HepG2 (cell line): Measurements from ENCODE around the gene WDHD1. TPM values are rescaled to one million over a fixed set of nuclear protein-coding genes. Genes with fewer than 3 reads are reported as not detected.
A peak's percentile ranks its signal among the peaks of the same experiment; 100 is the strongest.

Experiments
- DNMT3B ChIP-seq: conservative IDR thresholded peaks from 2 replicates; pipeline ENCODE4 v1.6.1; 2016; ENCODE audit warnings: missing biosample characterization, control low read depth
- FOXA3 ChIP-seq: IDR thresholded peaks from 2 replicates; pipeline ENCODE4 v1.6.1; 2016; ENCODE audit warnings: missing genetic modification reagents, missing compliant biosample characterization
- IRX3 ChIP-seq: sonication (generic); formaldehyde crosslinking; IDR thresholded peaks from 2 replicates; pipeline ENCODE4 v1.8.1; 2023; ENCODE audit warnings: mild to moderate bottlenecking, low read depth, missing genetic modification reagents, borderline replicate concordance
- KLF15 ChIP-seq: sonication (generic); formaldehyde crosslinking; IDR thresholded peaks from 2 replicates; pipeline ENCODE4 v1.8.1; 2023; ENCODE audit warnings: borderline replicate concordance, mild to moderate bottlenecking, inconsistent platforms, missing genetic modification reagents, mixed read lengths
- MATR3 ChIP-seq: sonication (generic); formaldehyde crosslinking; IDR thresholded peaks from 2 replicates; pipeline ENCODE4 v1.4.0; 2020; ENCODE audit warnings: missing genetic modification reagents
- MIXL1 ChIP-seq: IDR thresholded peaks from 2 replicates; pipeline ENCODE4 v1.6.1; 2016
- MXI1 ChIP-seq: IDR thresholded peaks from 3 replicates; pipeline ENCODE4 v1.6.1; 2012; ENCODE audit warnings: low read depth, low read length, inconsistent platforms, borderline replicate concordance
- NFKBIZ ChIP-seq: IDR thresholded peaks from 2 replicates; pipeline ENCODE4 v1.6.1; 2018; ENCODE audit warnings: missing genetic modification reagents, missing compliant biosample characterization
- NFYB ChIP-seq: sonication (generic); formaldehyde crosslinking; IDR thresholded peaks from 2 replicates; pipeline ENCODE4 v1.4.0; 2020; ENCODE audit warnings: missing genetic modification reagents
- PAWR ChIP-seq: sonication (generic); formaldehyde crosslinking; IDR thresholded peaks from 2 replicates; pipeline ENCODE4 v1.4.0; 2020; ENCODE audit warnings: missing genetic modification reagents, mild to moderate bottlenecking, borderline replicate concordance
- SCMH1 ChIP-seq: sonication (generic); formaldehyde crosslinking; IDR thresholded peaks from 2 replicates; pipeline ENCODE4 v1.9.0; 2021; ENCODE audit warnings: missing genetic modification reagents, mild to moderate bottlenecking, borderline replicate concordance
- TP53 ChIP-seq: sonication (generic); formaldehyde crosslinking; conservative IDR thresholded peaks from 2 replicates; pipeline ENCODE4 v1.4.0; 2020; ENCODE audit warnings: missing genetic modification reagents
- ZNF546 ChIP-seq: sonication (generic); formaldehyde crosslinking; conservative IDR thresholded peaks from 2 replicates; pipeline ENCODE4 v1.8.1; 2023; ENCODE audit warnings: mild to moderate bottlenecking, missing genetic modification reagents
- ZNF891 ChIP-seq: sonication (generic); formaldehyde crosslinking; IDR thresholded peaks from 2 replicates; pipeline ENCODE4 v1.5.0; 2020; ENCODE audit warnings: mild to moderate bottlenecking, missing genetic modification reagents
- polyA plus RNA-seq, 8 experiments: library from polyadenylated mRNA; depleted of rRNA in 3 of 8; stranded (reverse) in 7 of 8; unstranded in 1 of 8; fragments of >200 nt; fragmentation: Illumina TruSeq in 4 of 8; extraction: Trizol in 4 of 8; gene quantifications; 2 replicates each; pipeline versions ENCODE4 v1.2.1 to v1.2.3, GENCODE V29; 2011 to 2016; ENCODE audit warnings: low read depth in 4 of 8, missing spikeins in 1 of 8, mixed read lengths in 1 of 8; ENCODE audit not compliant: insufficient read depth in 1 of 8
- total RNA-seq, 5 experiments: library from RNA; depleted of rRNA; stranded (reverse); fragments of >200 nt; fragmentation: Illumina TruSeq; extraction: Trizol; gene quantifications; 2 replicates each; pipeline ENCODE4 v1.2.3, GENCODE V29; 2016; ENCODE audit warnings: low read depth in 1 of 5
- TF ChIP-seq, protein P1 (sequence below): sonication (generic); formaldehyde crosslinking; IDR thresholded peaks from 2 replicates; pipeline ENCODE4 v1.4.0; 2020; ENCODE audit warnings: missing genetic modification reagents
- TF ChIP-seq, protein P2 (sequence below): sonication (generic); formaldehyde crosslinking; IDR thresholded peaks from 2 replicates; pipeline ENCODE4 v1.4.0; 2020; ENCODE audit warnings: missing genetic modification reagents
- TF ChIP-seq, protein P3 (sequence below): sonication (generic); formaldehyde crosslinking; IDR thresholded peaks from 2 replicates; pipeline ENCODE4 v1.5.0; 2020; ENCODE audit warnings: missing genetic modification reagents
- TF ChIP-seq, protein P4 (sequence below): sonication (generic); formaldehyde crosslinking; IDR thresholded peaks from 2 replicates; pipeline ENCODE4 v1.5.0; 2020; ENCODE audit warnings: missing genetic modification reagents
- TF ChIP-seq, protein P5 (sequence below): sonication (generic); formaldehyde crosslinking; IDR thresholded peaks from 2 replicates; pipeline ENCODE4 v1.4.0; 2020; ENCODE audit warnings: missing genetic modification reagents
- TF ChIP-seq, protein P6 (sequence below): sonication (generic); formaldehyde crosslinking; conservative IDR thresholded peaks from 2 replicates; pipeline ENCODE4 v1.8.0; 2022; ENCODE audit warnings: mild to moderate bottlenecking, moderate library complexity, missing genetic modification reagents

The WDHD1 gene
- total and polyA plus RNA-seq, 2 of the 13 experiments (the other 11 are each of a cell fraction or from before 2014, with no cell fraction given): 5.5 to 27.5 TPM

DNA sequence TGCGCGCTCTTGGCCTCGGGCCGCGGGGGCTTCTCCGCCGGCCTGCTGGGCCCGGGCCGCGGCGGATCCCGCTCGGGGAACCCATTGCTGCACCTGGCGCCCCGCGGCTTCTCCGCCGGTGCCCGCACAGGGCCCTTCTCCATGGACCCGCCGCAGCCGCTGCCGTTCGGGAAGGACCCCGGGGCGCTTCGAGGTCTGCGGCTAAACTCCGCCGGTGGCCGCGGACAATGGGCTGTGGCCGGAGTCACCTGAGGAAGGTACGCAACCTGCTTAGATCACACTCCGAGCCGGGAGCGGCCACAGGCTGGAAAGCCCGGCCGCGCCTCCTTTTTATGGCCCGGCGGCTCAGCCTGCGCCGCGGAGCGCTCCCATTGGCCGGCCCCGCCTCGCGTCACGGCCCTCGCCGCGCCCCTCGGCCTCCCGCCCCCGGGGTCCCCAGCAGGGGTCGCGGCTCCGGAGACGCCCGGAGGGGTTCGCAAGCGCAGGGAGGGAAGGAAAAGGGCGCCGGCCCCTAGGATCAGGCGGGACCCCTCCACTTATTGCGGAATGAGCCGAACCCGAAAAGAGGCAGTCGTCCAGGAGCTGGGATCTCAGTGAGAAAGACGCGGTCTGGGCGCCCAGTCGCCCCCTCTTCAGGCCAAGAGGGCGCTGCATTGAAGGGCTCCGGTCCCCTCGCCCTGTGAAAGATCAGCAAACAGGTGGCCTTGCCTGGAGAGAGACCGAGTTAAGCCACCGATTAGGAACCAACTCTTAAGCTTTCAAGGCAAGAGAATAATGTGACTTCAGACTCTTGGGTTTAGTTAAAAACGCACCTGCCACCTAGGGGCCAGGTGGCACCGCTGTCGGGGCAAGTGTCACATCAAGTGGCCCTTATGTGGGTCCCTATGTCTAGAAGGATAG, 124.1 kb downstream of the WDHD1 start, which contains the start of gene GCH1 (continued):
- TF ChIP-seq, protein P1, sequence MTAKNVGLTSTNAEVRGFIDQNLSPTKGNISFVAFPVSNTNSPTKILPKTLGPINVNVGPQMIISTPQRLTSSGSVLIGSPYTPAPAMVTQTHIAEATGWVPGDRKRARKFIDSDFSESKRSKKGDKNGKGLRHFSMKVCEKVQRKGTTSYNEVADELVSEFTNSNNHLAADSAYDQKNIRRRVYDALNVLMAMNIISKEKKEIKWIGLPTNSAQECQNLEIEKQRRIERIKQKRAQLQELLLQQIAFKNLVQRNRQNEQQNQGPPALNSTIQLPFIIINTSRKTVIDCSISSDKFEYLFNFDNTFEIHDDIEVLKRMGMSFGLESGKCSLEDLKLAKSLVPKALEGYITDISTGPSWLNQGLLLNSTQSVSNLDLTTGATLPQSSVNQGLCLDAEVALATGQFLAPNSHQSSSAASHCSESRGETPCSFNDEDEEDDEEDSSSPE (CRISPR knock-in tag): peak; percentile 69; the same call in 1 of the 2 replicates
- TF ChIP-seq, protein P2, sequence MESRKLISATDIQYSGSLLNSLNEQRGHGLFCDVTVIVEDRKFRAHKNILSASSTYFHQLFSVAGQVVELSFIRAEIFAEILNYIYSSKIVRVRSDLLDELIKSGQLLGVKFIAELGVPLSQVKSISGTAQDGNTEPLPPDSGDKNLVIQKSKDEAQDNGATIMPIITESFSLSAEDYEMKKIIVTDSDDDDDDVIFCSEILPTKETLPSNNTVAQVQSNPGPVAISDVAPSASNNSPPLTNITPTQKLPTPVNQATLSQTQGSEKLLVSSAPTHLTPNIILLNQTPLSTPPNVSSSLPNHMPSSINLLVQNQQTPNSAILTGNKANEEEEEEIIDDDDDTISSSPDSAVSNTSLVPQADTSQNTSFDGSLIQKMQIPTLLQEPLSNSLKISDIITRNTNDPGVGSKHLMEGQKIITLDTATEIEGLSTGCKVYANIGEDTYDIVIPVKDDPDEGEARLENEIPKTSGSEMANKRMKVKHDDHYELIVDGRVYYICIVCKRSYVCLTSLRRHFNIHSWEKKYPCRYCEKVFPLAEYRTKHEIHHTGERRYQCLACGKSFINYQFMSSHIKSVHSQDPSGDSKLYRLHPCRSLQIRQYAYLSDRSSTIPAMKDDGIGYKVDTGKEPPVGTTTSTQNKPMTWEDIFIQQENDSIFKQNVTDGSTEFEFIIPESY (CRISPR knock-in tag): no peak
- TF ChIP-seq TP53 (CRISPR knock-in tag): no peak
- peak; percentile 27; the same call in 1 of the 3 replicates for TF ChIP-seq MXI1
- TF ChIP-seq ZNF546 (CRISPR knock-in tag): peak; percentile 73; the same call in 1 of the 2 replicates
- TF ChIP-seq, protein P3, sequence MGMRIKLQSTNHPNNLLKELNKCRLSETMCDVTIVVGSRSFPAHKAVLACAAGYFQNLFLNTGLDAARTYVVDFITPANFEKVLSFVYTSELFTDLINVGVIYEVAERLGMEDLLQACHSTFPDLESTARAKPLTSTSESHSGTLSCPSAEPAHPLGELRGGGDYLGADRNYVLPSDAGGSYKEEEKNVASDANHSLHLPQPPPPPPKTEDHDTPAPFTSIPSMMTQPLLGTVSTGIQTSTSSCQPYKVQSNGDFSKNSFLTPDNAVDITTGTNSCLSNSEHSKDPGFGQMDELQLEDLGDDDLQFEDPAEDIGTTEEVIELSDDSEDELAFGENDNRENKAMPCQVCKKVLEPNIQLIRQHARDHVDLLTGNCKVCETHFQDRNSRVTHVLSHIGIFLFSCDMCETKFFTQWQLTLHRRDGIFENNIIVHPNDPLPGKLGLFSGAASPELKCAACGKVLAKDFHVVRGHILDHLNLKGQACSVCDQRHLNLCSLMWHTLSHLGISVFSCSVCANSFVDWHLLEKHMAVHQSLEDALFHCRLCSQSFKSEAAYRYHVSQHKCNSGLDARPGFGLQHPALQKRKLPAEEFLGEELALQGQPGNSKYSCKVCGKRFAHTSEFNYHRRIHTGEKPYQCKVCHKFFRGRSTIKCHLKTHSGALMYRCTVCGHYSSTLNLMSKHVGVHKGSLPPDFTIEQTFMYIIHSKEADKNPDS: peak; percentile 79; the same call in 1 of the 2 replicates
- no peak for TF ChIP-seq NFKBIZ (CRISPR knock-in tag)
- no peak for TF ChIP-seq SCMH1 (CRISPR knock-in tag)
- peak; percentile 73 for TF ChIP-seq IRX3 (CRISPR knock-in tag)
- no peak for TF ChIP-seq FOXA3 (CRISPR knock-in tag)
- TF ChIP-seq, protein P4, sequence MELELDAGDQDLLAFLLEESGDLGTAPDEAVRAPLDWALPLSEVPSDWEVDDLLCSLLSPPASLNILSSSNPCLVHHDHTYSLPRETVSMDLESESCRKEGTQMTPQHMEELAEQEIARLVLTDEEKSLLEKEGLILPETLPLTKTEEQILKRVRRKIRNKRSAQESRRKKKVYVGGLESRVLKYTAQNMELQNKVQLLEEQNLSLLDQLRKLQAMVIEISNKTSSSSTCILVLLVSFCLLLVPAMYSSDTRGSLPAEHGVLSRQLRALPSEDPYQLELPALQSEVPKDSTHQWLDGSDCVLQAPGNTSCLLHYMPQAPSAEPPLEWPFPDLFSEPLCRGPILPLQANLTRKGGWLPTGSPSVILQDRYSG (CRISPR knock-in tag): peak; percentile 89; the same call in 1 of the 2 replicates
- TF ChIP-seq, protein P5, sequence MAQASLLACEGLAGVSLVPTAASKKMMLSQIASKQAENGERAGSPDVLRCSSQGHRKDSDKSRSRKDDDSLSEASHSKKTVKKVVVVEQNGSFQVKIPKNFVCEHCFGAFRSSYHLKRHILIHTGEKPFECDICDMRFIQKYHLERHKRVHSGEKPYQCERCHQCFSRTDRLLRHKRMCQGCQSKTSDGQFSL (CRISPR knock-in tag): no peak
- TF ChIP-seq NFYB (CRISPR knock-in tag): peak; percentile 78
- no peak for TF ChIP-seq KLF15 (CRISPR knock-in tag)
- no peak for TF ChIP-seq DNMT3B (CRISPR knock-in tag)
- no peak for TF ChIP-seq MATR3 (CRISPR knock-in tag)
- no peak for TF ChIP-seq ZNF891 (CRISPR knock-in tag)
- no peak; the same call in 1 of the 2 replicates for TF ChIP-seq MIXL1 (CRISPR knock-in tag)
- 0 out of 2 replicates have a peak, but pooled peaks have one; percentile 51 for TF ChIP-seq PAWR (CRISPR knock-in tag)
- TF ChIP-seq, protein P6, sequence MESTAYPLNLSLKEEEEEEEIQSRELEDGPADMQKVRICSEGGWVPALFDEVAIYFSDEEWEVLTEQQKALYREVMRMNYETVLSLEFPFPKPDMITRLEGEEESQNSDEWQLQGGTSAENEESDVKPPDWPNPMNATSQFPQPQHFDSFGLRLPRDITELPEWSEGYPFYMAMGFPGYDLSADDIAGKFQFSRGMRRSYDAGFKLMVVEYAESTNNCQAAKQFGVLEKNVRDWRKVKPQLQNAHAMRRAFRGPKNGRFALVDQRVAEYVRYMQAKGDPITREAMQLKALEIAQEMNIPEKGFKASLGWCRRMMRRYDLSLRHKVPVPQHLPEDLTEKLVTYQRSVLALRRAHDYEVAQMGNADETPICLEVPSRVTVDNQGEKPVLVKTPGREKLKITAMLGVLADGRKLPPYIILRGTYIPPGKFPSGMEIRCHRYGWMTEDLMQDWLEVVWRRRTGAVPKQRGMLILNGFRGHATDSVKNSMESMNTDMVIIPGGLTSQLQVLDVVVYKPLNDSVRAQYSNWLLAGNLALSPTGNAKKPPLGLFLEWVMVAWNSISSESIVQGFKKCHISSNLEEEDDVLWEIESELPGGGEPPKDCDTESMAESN (CRISPR knock-in tag): peak; percentile 70; the same call in 1 of the 2 replicates
